HepG2 (cell line): Measurements from ENCODE around the gene ZGRF1. TPM values are rescaled to one million over a fixed set of nuclear protein-coding genes. Genes with fewer than 3 reads are reported as not detected.
A peak's percentile ranks its signal among the peaks of the same experiment; 100 is the strongest.

Source experiments
- EED ChIP-seq: sonication (generic); formaldehyde crosslinking; IDR thresholded peaks from 2 replicates; pipeline ENCODE4 v1.5.0; 2020; ENCODE audit warnings: mild to moderate bottlenecking, missing genetic modification reagents
- HDAC1 ChIP-seq: sonication (generic); formaldehyde crosslinking; IDR thresholded peaks from 2 replicates; pipeline ENCODE4 v1.5.1; 2020; ENCODE audit warnings: mild to moderate bottlenecking, missing genetic modification reagents
- HNF4G ChIP-seq, 2 experiments: sonication (generic) in 1 of 2; formaldehyde crosslinking in 1 of 2; IDR thresholded peaks; 2 replicates each; pipeline versions ENCODE4 v1.4.0 to v1.6.1; 2011 to 2020; ENCODE audit warnings: borderline replicate concordance in 2 of 2, low read depth in 2 of 2, mild to moderate bottlenecking in 2 of 2, low read length in 1 of 2, missing genetic modification reagents in 1 of 2, moderate library complexity in 1 of 2
- NFE2 ChIP-seq: sonication (generic); formaldehyde crosslinking; IDR thresholded peaks from 2 replicates; pipeline ENCODE4 v1.4.0; 2020; ENCODE audit warnings: missing genetic modification reagents
- NR2C2 ChIP-seq: sonication (generic); formaldehyde crosslinking; IDR thresholded peaks from 2 replicates; pipeline ENCODE4 v1.4.0; 2020; ENCODE audit warnings: missing genetic modification reagents, mild to moderate bottlenecking, moderate library complexity, borderline replicate concordance
- RFX5 ChIP-seq: IDR thresholded peaks from 2 replicates; pipeline ENCODE4 v1.6.1; 2011; ENCODE audit warnings: low read depth, low read length, improper control_type of control experiment
- SRSF1 ChIP-seq: fragments of 200-400 bp; formaldehyde crosslinking; optimal IDR thresholded peaks from 2 replicates; pipeline ENCODE3; 2017; ENCODE audit warnings: mild to moderate bottlenecking, low read depth, low read length, moderate library complexity
- SYNCRIP ChIP-seq: fragments of 200-400 bp; formaldehyde crosslinking; IDR thresholded peaks from 2 replicates; pipeline ENCODE4 v1.6.1; 2018; ENCODE audit warnings: mild to moderate bottlenecking, low read depth, low read length; ENCODE audit not compliant: insufficient read depth
- ZNF572 ChIP-seq: sonication (generic); formaldehyde crosslinking; IDR thresholded peaks from 2 replicates; pipeline ENCODE4 v1.5.1; 2020; ENCODE audit warnings: mild to moderate bottlenecking, missing genetic modification reagents
- ZNF672 ChIP-seq: sonication (generic); formaldehyde crosslinking; IDR thresholded peaks from 2 replicates; pipeline ENCODE4 v1.8.1; 2022; ENCODE audit warnings: missing genetic modification reagents
- ZSCAN30 ChIP-seq: sonication (generic); formaldehyde crosslinking; IDR thresholded peaks from 2 replicates; pipeline ENCODE4 v1.5.0; 2020; ENCODE audit warnings: mild to moderate bottlenecking, missing genetic modification reagents
- polyA plus RNA-seq, 8 experiments: library from polyadenylated mRNA; depleted of rRNA in 3 of 8; stranded (reverse) in 7 of 8; unstranded in 1 of 8; fragments of >200 nt; fragmentation: Illumina TruSeq in 4 of 8; extraction: Trizol in 4 of 8; gene quantifications; 2 replicates each; pipeline versions ENCODE4 v1.2.1 to v1.2.3, GENCODE V29; 2011 to 2016; ENCODE audit warnings: low read depth in 4 of 8, missing spikeins in 1 of 8, mixed read lengths in 1 of 8; ENCODE audit not compliant: insufficient read depth in 1 of 8
- total RNA-seq, 5 experiments: library from RNA; depleted of rRNA; stranded (reverse); fragments of >200 nt; fragmentation: Illumina TruSeq; extraction: Trizol; gene quantifications; 2 replicates each; pipeline ENCODE4 v1.2.3, GENCODE V29; 2016; ENCODE audit warnings: low read depth in 1 of 5
- TF ChIP-seq, protein P1 (sequence below): sonication (generic); formaldehyde crosslinking; IDR thresholded peaks from 2 replicates; pipeline ENCODE4 v1.5.1; 2020; ENCODE audit warnings: missing genetic modification reagents, mild to moderate bottlenecking, borderline replicate concordance
- TF ChIP-seq, protein P2 (sequence below): sonication (generic); formaldehyde crosslinking; IDR thresholded peaks from 2 replicates; pipeline ENCODE4 v1.4.0; 2020; ENCODE audit warnings: missing genetic modification reagents, borderline replicate concordance
- TF ChIP-seq, protein P3 (sequence below): sonication (generic); formaldehyde crosslinking; IDR thresholded peaks from 2 replicates; pipeline ENCODE4 v1.9.0; 2021; ENCODE audit warnings: missing genetic modification reagents, borderline replicate concordance
- TF ChIP-seq, protein P4 (sequence below): sonication (generic); formaldehyde crosslinking; IDR thresholded peaks from 2 replicates; pipeline ENCODE4 v1.8.0; 2022; ENCODE audit warnings: mild to moderate bottlenecking, missing genetic modification reagents, moderate library complexity
- TF ChIP-seq, protein P5 (sequence below): sonication (generic); formaldehyde crosslinking; IDR thresholded peaks from 2 replicates; pipeline ENCODE4 v1.8.1; 2023; ENCODE audit warnings: mild to moderate bottlenecking, inconsistent platforms, moderate library complexity, missing genetic modification reagents, borderline replicate concordance

ZGRF1 gene
- total and polyA plus RNA-seq, 2 of the 13 experiments (the other 11 are each of a cell fraction or from before 2014, with no cell fraction given): 8.6 to 15.9 TPM

DNA sequence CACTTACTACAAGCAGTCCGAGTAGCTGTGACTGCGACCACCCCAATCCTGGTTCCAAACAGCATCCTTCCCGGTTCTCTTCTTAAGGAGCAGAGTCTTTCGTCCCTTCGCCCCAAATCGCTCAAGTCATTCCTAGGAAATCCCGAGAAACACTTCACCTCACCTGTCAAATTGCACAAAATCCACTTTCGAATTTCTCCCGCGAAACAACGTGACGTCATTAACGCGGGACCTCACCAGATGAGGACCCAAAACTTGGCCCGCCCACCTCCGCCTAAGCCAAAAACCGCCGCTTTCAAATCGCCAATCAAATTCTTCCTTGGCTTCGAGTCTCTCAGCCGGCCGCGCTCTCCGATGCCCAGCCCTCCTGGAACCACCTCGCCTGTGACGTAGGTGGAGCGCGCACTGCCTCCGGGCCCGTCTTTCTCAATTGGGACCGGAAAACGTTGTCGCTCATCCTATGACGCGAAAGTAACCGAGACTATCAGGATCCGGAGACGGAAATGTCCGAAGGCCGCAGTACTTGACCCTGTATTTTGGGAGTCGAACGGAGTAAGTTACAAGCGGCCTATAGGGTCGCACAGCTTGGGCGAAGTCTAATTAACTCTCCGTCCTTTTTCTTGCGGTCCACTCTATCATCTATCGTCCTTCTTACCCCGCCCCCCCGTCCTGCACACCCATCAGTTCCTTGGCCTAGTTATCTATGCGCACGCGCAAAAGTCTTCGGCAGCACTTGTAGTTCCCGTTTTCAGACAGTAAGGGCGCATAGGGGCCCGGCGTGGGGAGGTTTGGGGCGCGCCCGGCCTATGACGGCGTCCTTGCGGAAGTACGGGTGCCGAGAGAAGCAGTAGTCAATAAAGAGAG lies at the start of gene ZGRF1, which contains the start of gene LARP7 (continued):
- TF ChIP-seq, protein P1, sequence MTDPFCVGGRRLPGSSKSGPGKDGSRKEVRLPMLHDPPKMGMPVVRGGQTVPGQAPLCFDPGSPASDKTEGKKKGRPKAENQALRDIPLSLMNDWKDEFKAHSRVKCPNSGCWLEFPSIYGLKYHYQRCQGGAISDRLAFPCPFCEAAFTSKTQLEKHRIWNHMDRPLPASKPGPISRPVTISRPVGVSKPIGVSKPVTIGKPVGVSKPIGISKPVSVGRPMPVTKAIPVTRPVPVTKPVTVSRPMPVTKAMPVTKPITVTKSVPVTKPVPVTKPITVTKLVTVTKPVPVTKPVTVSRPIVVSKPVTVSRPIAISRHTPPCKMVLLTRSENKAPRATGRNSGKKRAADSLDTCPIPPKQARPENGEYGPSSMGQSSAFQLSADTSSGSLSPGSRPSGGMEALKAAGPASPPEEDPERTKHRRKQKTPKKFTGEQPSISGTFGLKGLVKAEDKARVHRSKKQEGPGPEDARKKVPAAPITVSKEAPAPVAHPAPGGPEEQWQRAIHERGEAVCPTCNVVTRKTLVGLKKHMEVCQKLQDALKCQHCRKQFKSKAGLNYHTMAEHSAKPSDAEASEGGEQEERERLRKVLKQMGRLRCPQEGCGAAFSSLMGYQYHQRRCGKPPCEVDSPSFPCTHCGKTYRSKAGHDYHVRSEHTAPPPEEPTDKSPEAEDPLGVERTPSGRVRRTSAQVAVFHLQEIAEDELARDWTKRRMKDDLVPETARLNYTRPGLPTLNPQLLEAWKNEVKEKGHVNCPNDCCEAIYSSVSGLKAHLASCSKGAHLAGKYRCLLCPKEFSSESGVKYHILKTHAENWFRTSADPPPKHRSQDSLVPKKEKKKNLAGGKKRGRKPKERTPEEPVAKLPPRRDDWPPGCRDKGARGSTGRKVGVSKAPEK: no peak
- TF ChIP-seq ZNF672 (CRISPR knock-in tag): no peak
- TF ChIP-seq, protein P2, sequence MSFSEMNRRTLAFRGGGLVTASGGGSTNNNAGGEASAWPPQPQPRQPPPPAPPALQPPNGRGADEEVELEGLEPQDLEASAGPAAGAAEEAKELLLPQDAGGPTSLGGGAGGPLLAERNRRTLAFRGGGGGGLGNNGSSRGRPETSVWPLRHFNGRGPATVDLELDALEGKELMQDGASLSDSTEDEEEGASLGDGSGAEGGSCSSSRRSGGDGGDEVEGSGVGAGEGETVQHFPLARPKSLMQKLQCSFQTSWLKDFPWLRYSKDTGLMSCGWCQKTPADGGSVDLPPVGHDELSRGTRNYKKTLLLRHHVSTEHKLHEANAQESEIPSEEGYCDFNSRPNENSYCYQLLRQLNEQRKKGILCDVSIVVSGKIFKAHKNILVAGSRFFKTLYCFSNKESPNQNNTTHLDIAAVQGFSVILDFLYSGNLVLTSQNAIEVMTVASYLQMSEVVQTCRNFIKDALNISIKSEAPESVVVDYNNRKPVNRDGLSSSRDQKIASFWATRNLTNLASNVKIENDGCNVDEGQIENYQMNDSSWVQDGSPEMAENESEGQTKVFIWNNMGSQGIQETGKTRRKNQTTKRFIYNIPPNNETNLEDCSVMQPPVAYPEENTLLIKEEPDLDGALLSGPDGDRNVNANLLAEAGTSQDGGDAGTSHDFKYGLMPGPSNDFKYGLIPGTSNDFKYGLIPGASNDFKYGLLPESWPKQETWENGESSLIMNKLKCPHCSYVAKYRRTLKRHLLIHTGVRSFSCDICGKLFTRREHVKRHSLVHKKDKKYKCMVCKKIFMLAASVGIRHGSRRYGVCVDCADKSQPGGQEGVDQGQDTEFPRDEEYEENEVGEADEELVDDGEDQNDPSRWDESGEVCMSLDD (CRISPR knock-in tag): peak; percentile 34; the same call in 1 of the 2 replicates
- TF ChIP-seq, protein P3, sequence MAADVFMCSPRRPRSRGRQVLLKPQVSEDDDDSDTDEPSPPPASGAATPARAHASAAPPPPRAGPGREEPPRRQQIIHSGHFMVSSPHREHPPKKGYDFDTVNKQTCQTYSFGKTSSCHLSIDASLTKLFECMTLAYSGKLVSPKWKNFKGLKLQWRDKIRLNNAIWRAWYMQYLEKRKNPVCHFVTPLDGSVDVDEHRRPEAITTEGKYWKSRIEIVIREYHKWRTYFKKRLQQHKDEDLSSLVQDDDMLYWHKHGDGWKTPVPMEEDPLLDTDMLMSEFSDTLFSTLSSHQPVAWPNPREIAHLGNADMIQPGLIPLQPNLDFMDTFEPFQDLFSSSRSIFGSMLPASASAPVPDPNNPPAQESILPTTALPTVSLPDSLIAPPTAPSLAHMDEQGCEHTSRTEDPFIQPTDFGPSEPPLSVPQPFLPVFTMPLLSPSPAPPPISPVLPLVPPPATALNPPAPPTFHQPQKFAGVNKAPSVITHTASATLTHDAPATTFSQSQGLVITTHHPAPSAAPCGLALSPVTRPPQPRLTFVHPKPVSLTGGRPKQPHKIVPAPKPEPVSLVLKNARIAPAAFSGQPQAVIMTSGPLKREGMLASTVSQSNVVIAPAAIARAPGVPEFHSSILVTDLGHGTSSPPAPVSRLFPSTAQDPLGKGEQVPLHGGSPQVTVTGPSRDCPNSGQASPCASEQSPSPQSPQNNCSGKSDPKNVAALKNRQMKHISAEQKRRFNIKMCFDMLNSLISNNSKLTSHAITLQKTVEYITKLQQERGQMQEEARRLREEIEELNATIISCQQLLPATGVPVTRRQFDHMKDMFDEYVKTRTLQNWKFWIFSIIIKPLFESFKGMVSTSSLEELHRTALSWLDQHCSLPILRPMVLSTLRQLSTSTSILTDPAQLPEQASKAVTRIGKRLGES (CRISPR knock-in tag): no peak
- TF ChIP-seq NFE2 (CRISPR knock-in tag): no peak
- TF ChIP-seq ZNF572: no peak
- TF ChIP-seq HNF4G (IDR thresholded peaks at IDR 0.05; ENCODE audit: borderline replicate concordance, low read depth, low read length): no peak
- no peak for TF ChIP-seq HNF4G (CRISPR knock-in tag; IDR thresholded peaks at IDR 0.05; ENCODE audit: borderline replicate concordance, low read depth)
- no peak for TF ChIP-seq SRSF1
- TF ChIP-seq HDAC1: peak; percentile 95
- TF ChIP-seq, protein P4, sequence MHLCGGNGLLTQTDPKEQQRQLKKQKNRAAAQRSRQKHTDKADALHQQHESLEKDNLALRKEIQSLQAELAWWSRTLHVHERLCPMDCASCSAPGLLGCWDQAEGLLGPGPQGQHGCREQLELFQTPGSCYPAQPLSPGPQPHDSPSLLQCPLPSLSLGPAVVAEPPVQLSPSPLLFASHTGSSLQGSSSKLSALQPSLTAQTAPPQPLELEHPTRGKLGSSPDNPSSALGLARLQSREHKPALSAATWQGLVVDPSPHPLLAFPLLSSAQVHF (CRISPR knock-in tag): no peak; the same call in 1 of the 2 replicates
- TF ChIP-seq ZSCAN30 (CRISPR knock-in tag): no peak
- peak; percentile 81 for TF ChIP-seq RFX5
- peak; percentile 35; the same call in 1 of the 2 replicates for TF ChIP-seq EED (CRISPR knock-in tag)
- no peak for TF ChIP-seq SYNCRIP
- TF ChIP-seq, protein P5, sequence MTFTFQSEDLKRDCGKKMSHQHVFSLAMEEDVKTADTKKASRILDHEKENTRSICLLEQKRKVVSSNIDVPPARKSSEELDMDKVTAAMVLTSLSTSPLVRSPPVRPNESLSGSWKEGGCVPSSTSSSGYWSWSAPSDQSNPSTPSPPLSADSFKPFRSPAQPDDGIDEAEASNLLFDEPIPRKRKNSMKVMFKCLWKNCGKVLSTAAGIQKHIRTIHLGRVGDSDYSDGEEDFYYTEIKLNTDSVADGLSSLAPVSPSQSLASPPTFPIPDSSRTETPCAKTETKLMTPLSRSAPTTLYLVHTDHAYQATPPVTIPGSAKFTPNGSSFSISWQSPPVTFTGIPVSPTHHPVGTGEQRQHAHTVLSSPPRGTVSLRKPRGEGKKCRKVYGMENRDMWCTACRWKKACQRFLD (CRISPR knock-in tag): peak; percentile 80; the same call in 1 of the 2 replicates
- peak; percentile 70 for TF ChIP-seq NR2C2 (CRISPR knock-in tag)
